Measurements from ENCODE around the gene XRRA1.

- no peak for TF ChIP-seq CTCF (IDR thresholded peaks at IDR 0.05)
- no peak for TF ChIP-seq ZFX (IDR thresholded peaks at IDR 0.05; ENCODE audit: borderline replicate concordance)
These were observed 39.5 kb downstream of the XRRA1 start for GRCh38 chr11:74909385-74909784.

Data from 22Rv1 (cell line).